Retinal pigment epithelial cell (primary cell): ENCODE data around the gene SYNDIG1.

Experiments used
- DNase-seq: peaks from one replicate; pipeline ENCODE4 v3.0.0-alpha.2; 2010; ENCODE audit warnings: low read depth
- H3K4me3 ChIP-seq: 2 replicates; pipeline ENCODE4 v1.5.1; 2011; ENCODE audit warnings: mild to moderate bottlenecking, low read length, control low read depth, moderate library complexity
- CTCF ChIP-seq: conservative IDR thresholded peaks from 2 replicates; pipeline ENCODE4 v1.5.1; 2011; ENCODE audit warnings: low read depth, low read length, control low read depth, inconsistent platforms

The SYNDIG1 gene

GRCh38 chr20:24683676-24684075 is 214.2 kb downstream of the SYNDIG1 start:
- no peak for DNase-seq
- no peak for TF ChIP-seq CTCF
- no peak overlapping the region for H3K4me3 ChIP-seq

GRCh38 chr20:24684421-24684871 is 215.0 kb downstream of the SYNDIG1 start:
- no peak for DNase-seq

GRCh38 chr20:24684956-24685691 is 215.7 kb downstream of the SYNDIG1 start:
- no peak overlapping the region for H3K4me3 ChIP-seq
- DNase-seq = no peak
- no peak for TF ChIP-seq CTCF

More at GRCh38 chr20:24684421-24684871, 215.0 kb downstream of the SYNDIG1 start:
- H3K4me3 ChIP-seq = no peak overlapping the region
- TF ChIP-seq CTCF = no peak

- DNase-seq = no peak
- no peak for TF ChIP-seq CTCF
- no peak overlapping the region for H3K4me3 ChIP-seq
Measured at GRCh38 chr20:24685736-24686135, 216.3 kb downstream of the SYNDIG1 start.

GRCh38 chr20:24686156-24686555 is 216.7 kb downstream of the SYNDIG1 start:
- TF ChIP-seq CTCF = no peak
- no peak overlapping the region for H3K4me3 ChIP-seq
- DNase-seq = no peak

GRCh38 chr20:24690408-24690807 is 221.0 kb downstream of the SYNDIG1 start:
- DNase-seq = no peak
- TF ChIP-seq CTCF = no peak
- H3K4me3 ChIP-seq = no peak overlapping the region

- H3K4me3 ChIP-seq = no peak overlapping the region
- TF ChIP-seq CTCF = no peak
- DNase-seq = no peak
Measured at GRCh38 chr20:24691901-24692351, 222.5 kb downstream of the SYNDIG1 start.
